HepG2 (cell line): ENCODE results near the gene CD276. TPM values are rescaled to one million over a fixed set of nuclear protein-coding genes. Genes with fewer than 3 reads are reported as not detected.

Experiments
- ATAC-seq: fragments of 200-7000 bp; cut with Tn5 transposase; 3 replicates; pipeline ENCODE4 v1.9.1; 2020; ENCODE audit warnings: mild to moderate bottlenecking, moderate library complexity
- BruUV-seq: library from RNA; stranded (reverse); fragments of 400-500 nt; replicated peaks from 2 replicates; lab custom pipeline; 2021; lab: Mats Ljungman, UMichigan
- CTCF ChIA-PET: fragments of 300-600 bp; formaldehyde crosslinking; extraction: SDS; loops from one replicate; lab custom pipeline; 2021; ENCODE audit warnings: low total read pairs, inconsistent platforms, low intra/inter-chr PET ratio; lab: Yijun Ruan, JAX
- POLR2A ChIA-PET: fragments of 350-600 bp; sonication (Branson Sonifier 250); formaldehyde crosslinking; loops from one replicate; lab custom pipeline; 2020; ENCODE audit warnings: antibody characterized with exemption, inconsistent platforms; lab: Yijun Ruan, JAX
- DNase-seq: peaks from one replicate; pipeline ENCODE4 v3.0.0-alpha.2; 2015; ENCODE audit warnings: low spot score
- FAIRE-seq: peaks from 3 replicates; lab custom pipeline; 2011; peaks lifted over from hg19 to GRCh38; lab: Jason Lieb, UNC
- H2AFZ ChIP-seq: one replicate; pipeline ENCODE4 v1.6.1; 2011; ENCODE audit warnings: low read length, inconsistent platforms
- H3K27ac ChIP-seq: fragments of 300-600 bp; 3 replicates; pipeline ENCODE4 v1.8.0; 2011; ENCODE audit warnings: mixed run types, mild to moderate bottlenecking, mixed read lengths, low read length, inconsistent platforms; ENCODE audit not compliant: insufficient read depth; ENCODE audit errors: extremely low read length
- H3K27me3 ChIP-seq, 2 experiments: fragments of 200-600 bp in 1 of 2; 2 replicates in 1 of 2; 3 replicates in 1 of 2; pipeline versions ENCODE4 v1.6.0 to v1.8.0; 2011; ENCODE audit warnings: low read length in 2 of 2, mild to moderate bottlenecking in 2 of 2, moderate library complexity in 2 of 2, inconsistent platforms in 1 of 2; ENCODE audit not compliant: insufficient read depth in 2 of 2, control insufficient read depth in 1 of 2
- H3K36me3 ChIP-seq, 2 experiments: fragments of 200-600 bp in 1 of 2; replicated peaks in 1 of 2; 2 replicates in 1 of 2; 3 replicates in 1 of 2; pipeline versions ENCODE4 v1.5.1 to v1.8.0; 2011; ENCODE audit warnings: low read length in 2 of 2, inconsistent platforms in 1 of 2; ENCODE audit not compliant: insufficient read depth in 2 of 2, control insufficient read depth in 1 of 2
- H3K4me1 ChIP-seq: 2 replicates; pipeline ENCODE4 v1.5.1; 2012; ENCODE audit warnings: low read length, inconsistent platforms; ENCODE audit not compliant: insufficient read depth
- H3K4me2 ChIP-seq: 2 replicates; pipeline ENCODE4 v1.6.0; 2011; ENCODE audit warnings: low read depth, low read length, inconsistent platforms
- H3K4me3 ChIP-seq, 3 experiments: fragments of 200-600 bp in 1 of 3; sonication (generic), shearing (Covaris generic) in 1 of 3; replicated peaks in 1 of 3; 2 replicates each; pipeline ENCODE4 v1.5.1; 2011 to 2016; ENCODE audit warnings: low read length in 3 of 3, inconsistent platforms in 2 of 3, low read depth in 2 of 3, mild to moderate bottlenecking in 2 of 3, control low read depth in 1 of 3, mixed read lengths in 1 of 3; ENCODE audit not compliant: insufficient read depth in 1 of 3
- H3K79me2 ChIP-seq: one replicate; pipeline ENCODE4 v1.6.1; 2011; ENCODE audit warnings: low read length, inconsistent platforms; ENCODE audit not compliant: insufficient read depth
- H3K9ac ChIP-seq: 2 replicates; pipeline ENCODE4 v1.6.0; 2011; ENCODE audit warnings: mild to moderate bottlenecking, low read depth, low read length, inconsistent platforms; ENCODE audit not compliant: insufficient read depth
- H3K9me3 ChIP-seq: 2 replicates; pipeline ENCODE4 v1.5.1; 2012; ENCODE audit warnings: mild to moderate bottlenecking, low read length
- H4K20me1 ChIP-seq: 2 replicates; pipeline ENCODE4 v1.6.0; 2011; ENCODE audit warnings: inconsistent platforms, mild to moderate bottlenecking, low read length, moderate library complexity; ENCODE audit not compliant: insufficient read depth
- ATF2 ChIP-seq: sonication (generic); formaldehyde crosslinking; IDR thresholded peaks from 2 replicates; pipeline ENCODE4 v1.4.0; 2020; ENCODE audit warnings: missing genetic modification reagents
- KLF16 ChIP-seq, 2 experiments: sonication (generic) in 1 of 2; formaldehyde crosslinking in 1 of 2; IDR thresholded peaks; 2 replicates each; pipeline versions ENCODE4 v1.6.1 to v1.8.0; 2016 to 2023; ENCODE audit warnings: missing genetic modification reagents in 2 of 2, missing compliant biosample characterization in 1 of 2
- POGK ChIP-seq: sonication (generic); formaldehyde crosslinking; conservative IDR thresholded peaks from 2 replicates; pipeline ENCODE4 v1.8.0; 2022; ENCODE audit warnings: mild to moderate bottlenecking, moderate library complexity, missing genetic modification reagents
- POLR2A ChIP-seq, 2 experiments: IDR thresholded peaks; 2 replicates each; pipeline ENCODE4 v1.6.1; 2011; ENCODE audit warnings: low read depth in 2 of 2, low read length in 2 of 2, mild to moderate bottlenecking in 1 of 2, moderate library complexity in 1 of 2; ENCODE audit not compliant: insufficient read depth in 1 of 2
- PRDM10 ChIP-seq: sonication (generic); formaldehyde crosslinking; IDR thresholded peaks from 2 replicates; pipeline ENCODE4 v1.4.0; 2020; ENCODE audit warnings: low read depth, missing genetic modification reagents
- TGIF2 ChIP-seq: IDR thresholded peaks from 2 replicates; pipeline ENCODE4 v1.6.1; 2016; ENCODE audit warnings: control low read depth, missing compliant biosample characterization
- ZFP1 ChIP-seq: IDR thresholded peaks from 2 replicates; pipeline ENCODE4 v1.6.1; 2016
- WGBS: methylation state at CpG from one replicate; pipeline ENCODE4 v1.1.6; 2017; ENCODE audit warnings: low lambda C conversion rate; 5-methylcytosine and 5-hydroxymethylcytosine counted together
- in situ Hi-C: cut with HindIII; loops from 2 replicates; pipeline ENCODE4 v1.10.0; 2017; ENCODE audit warnings: low pct_unique_long_range_greater_than_20kb; ENCODE audit not compliant: extremely low pct_ligation_motif_present
- intact Hi-C: fragments of 100-400 bp; cut with micrococcal nuclease; formaldehyde crosslinking; loops from one replicate; pipeline ENCODE4 v1.10.0; 2022; ENCODE audit not compliant: unreplicated experiment
- polyA plus RNA-seq, 8 experiments: library from polyadenylated mRNA; depleted of rRNA in 3 of 8; stranded (reverse) in 7 of 8; unstranded in 1 of 8; fragments of >200 nt; fragmentation: Illumina TruSeq in 4 of 8; extraction: Trizol in 4 of 8; gene quantifications; 2 replicates each; pipeline versions ENCODE4 v1.2.1 to v1.2.3, GENCODE V29; 2011 to 2016; ENCODE audit warnings: low read depth in 4 of 8, missing spikeins in 1 of 8, mixed read lengths in 1 of 8; ENCODE audit not compliant: insufficient read depth in 1 of 8
- total RNA-seq, 5 experiments: library from RNA; depleted of rRNA; stranded (reverse); fragments of >200 nt; fragmentation: Illumina TruSeq; extraction: Trizol; gene quantifications; 2 replicates each; pipeline ENCODE4 v1.2.3, GENCODE V29; 2016; ENCODE audit warnings: low read depth in 1 of 5

The CD276 gene
- total and polyA plus RNA-seq, 2 of the 13 experiments (the other 11 are each of a cell fraction or from before 2014, with no cell fraction given), result 24.6 to 55.2 TPM

- no peak overlapping the region for H3K4me3 ChIP-seq
- 27% methylated on average over 6 of the region's 6 CpGs for WGBS
- H3K4me1 ChIP-seq, result no peaks in the 10 kb centered on the region
- DNase-seq (no peak), FAIRE-seq (no peak), ATAC-seq (no peak)
- no peaks in the 10 kb centered on the region for H3K36me3 ChIP-seq
- ChIA-PET CTCF (no interaction called here), POLR2A (interaction anchor here (0.7 kb wide), 1 partner anchor 18 kb away, joined by 5 read pairs; no protein-coding TSS in a partner anchor)
- no peaks in the 10 kb centered on the region for H4K20me1 ChIP-seq
- H3K9ac ChIP-seq, result no peak overlapping the region
- TF ChIP-seq TGIF2 (CRISPR knock-in tag) (no peak), KLF16 (CRISPR knock-in tag; IDR thresholded peaks at IDR 0.05) (no peak), PRDM10 (CRISPR knock-in tag) (no peak), POLR2A (IDR thresholded peaks at IDR 0.05; ENCODE audit: insufficient read depth in 1 of 2, low read depth in 2 of 2, low read length in 2 of 2) (no peak), POGK (CRISPR knock-in tag) (no peak), ATF2 (CRISPR knock-in tag) (no peak), ZFP1 (CRISPR knock-in tag) (no peak)
- no peak overlapping the region for H2AFZ ChIP-seq
- H3K4me2 ChIP-seq, result no peak overlapping the region
- H3K27ac ChIP-seq, result no peak overlapping the region
- H3K27me3 ChIP-seq, result peaks cover 0 to 7% of the 10 kb centered on the region in 2 experiments; a peak in 1 of 5 replicates
- no TSS peak for BruUV-seq
- intact Hi-C loops (no loop called here), in situ Hi-C loops (no loop called here)
- H3K79me2 ChIP-seq, result no peaks in the 10 kb centered on the region
- no peaks in the 10 kb centered on the region for H3K9me3 ChIP-seq
Observed at GRCh38 chr15:73647259-73648013, 36.7 kb upstream of the CD276 start.
